Measurements from ENCODE around the gene PRLR.

DNA sequence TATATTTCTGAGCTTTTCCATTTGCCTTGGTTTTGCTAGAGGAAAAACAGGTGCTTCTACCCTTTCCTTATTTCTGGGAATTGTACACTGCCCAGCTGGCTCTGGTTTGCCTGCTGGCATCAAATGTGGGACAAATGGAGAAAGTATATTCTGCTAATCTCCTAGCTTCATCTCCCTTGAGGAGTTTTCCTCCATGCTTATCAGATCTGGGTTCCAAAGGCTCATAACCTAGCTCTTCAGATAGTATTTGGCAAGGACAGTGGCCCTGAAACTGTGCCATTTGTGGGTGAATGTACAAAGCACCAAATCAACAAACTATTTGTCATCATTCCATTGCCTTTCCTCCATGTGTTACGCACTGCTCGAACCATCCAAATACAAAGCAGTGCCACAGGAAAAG, 16.2 kb downstream of the PRLR start:
- TF ChIP-seq, protein P1, sequence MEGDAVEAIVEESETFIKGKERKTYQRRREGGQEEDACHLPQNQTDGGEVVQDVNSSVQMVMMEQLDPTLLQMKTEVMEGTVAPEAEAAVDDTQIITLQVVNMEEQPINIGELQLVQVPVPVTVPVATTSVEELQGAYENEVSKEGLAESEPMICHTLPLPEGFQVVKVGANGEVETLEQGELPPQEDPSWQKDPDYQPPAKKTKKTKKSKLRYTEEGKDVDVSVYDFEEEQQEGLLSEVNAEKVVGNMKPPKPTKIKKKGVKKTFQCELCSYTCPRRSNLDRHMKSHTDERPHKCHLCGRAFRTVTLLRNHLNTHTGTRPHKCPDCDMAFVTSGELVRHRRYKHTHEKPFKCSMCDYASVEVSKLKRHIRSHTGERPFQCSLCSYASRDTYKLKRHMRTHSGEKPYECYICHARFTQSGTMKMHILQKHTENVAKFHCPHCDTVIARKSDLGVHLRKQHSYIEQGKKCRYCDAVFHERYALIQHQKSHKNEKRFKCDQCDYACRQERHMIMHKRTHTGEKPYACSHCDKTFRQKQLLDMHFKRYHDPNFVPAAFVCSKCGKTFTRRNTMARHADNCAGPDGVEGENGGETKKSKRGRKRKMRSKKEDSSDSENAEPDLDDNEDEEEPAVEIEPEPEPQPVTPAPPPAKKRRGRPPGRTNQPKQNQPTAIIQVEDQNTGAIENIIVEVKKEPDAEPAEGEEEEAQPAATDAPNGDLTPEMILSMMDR (conservative IDR thresholded peaks at IDR 0.05; ENCODE audit: low read depth in 2 of 2) = no peak
- TF ChIP-seq, protein P2, sequence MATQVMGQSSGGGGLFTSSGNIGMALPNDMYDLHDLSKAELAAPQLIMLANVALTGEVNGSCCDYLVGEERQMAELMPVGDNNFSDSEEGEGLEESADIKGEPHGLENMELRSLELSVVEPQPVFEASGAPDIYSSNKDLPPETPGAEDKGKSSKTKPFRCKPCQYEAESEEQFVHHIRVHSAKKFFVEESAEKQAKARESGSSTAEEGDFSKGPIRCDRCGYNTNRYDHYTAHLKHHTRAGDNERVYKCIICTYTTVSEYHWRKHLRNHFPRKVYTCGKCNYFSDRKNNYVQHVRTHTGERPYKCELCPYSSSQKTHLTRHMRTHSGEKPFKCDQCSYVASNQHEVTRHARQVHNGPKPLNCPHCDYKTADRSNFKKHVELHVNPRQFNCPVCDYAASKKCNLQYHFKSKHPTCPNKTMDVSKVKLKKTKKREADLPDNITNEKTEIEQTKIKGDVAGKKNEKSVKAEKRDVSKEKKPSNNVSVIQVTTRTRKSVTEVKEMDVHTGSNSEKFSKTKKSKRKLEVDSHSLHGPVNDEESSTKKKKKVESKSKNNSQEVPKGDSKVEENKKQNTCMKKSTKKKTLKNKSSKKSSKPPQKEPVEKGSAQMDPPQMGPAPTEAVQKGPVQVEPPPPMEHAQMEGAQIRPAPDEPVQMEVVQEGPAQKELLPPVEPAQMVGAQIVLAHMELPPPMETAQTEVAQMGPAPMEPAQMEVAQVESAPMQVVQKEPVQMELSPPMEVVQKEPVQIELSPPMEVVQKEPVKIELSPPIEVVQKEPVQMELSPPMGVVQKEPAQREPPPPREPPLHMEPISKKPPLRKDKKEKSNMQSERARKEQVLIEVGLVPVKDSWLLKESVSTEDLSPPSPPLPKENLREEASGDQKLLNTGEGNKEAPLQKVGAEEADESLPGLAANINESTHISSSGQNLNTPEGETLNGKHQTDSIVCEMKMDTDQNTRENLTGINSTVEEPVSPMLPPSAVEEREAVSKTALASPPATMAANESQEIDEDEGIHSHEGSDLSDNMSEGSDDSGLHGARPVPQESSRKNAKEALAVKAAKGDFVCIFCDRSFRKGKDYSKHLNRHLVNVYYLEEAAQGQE (IDR thresholded peaks at IDR 0.05; ENCODE audit: unreplicated experiment) = no peak
- TF ChIP-seq EZH2 (IDR thresholded peaks at IDR 0.05; ENCODE audit: low read depth, unreplicated experiment) = no peak
